Loucy (cell line): ENCODE measurements around the gene TMPRSS15.

ENCODE experiments used
- H2AFZ ChIP-seq: fragments of 200-600 bp; sonication (generic); 2 replicates; pipeline ENCODE4 v1.6.0; 2016; ENCODE audit warnings: antibody characterized with exemption, mild to moderate bottlenecking, low read length, moderate library complexity
- H3F3A ChIP-seq: fragments of 200-600 bp; 2 replicates; pipeline ENCODE4 v1.6.0; 2016; ENCODE audit warnings: antibody characterized with exemption, low read depth, mild to moderate bottlenecking
- H3K27me3 ChIP-seq: fragments of 200-600 bp; sonication (generic); 2 replicates; pipeline ENCODE4 v1.6.1; 2014; ENCODE audit warnings: low read length, mild to moderate bottlenecking; ENCODE audit not compliant: insufficient read depth, poor library complexity, severe bottlenecking
- H3K36me3 ChIP-seq: fragments of 200-600 bp; sonication (generic); 2 replicates; pipeline ENCODE4 v1.6.1; 2016; ENCODE audit warnings: low read length; ENCODE audit not compliant: insufficient read depth
- H3K4me1 ChIP-seq: fragments of 200-600 bp; sonication (generic); 2 replicates; pipeline ENCODE4 v1.5.1; 2014; ENCODE audit warnings: low read length, mild to moderate bottlenecking; ENCODE audit not compliant: insufficient read depth, poor library complexity, severe bottlenecking
- H3K4me2 ChIP-seq: fragments of 200-600 bp; sonication (generic); 2 replicates; pipeline ENCODE4 v1.6.0; 2014; ENCODE audit warnings: antibody characterized with exemption, low read length, low read depth, mild to moderate bottlenecking; ENCODE audit not compliant: poor library complexity, severe bottlenecking
- H3K4me3 ChIP-seq: fragments of 200-600 bp; sonication (generic); 2 replicates; pipeline ENCODE4 v1.5.1; 2014; ENCODE audit warnings: low read length, mild to moderate bottlenecking, mixed read lengths; ENCODE audit not compliant: poor library complexity, severe bottlenecking
- H3K79me2 ChIP-seq: fragments of 200-600 bp; sonication (generic); 2 replicates; pipeline ENCODE4 v1.6.1; 2014; ENCODE audit warnings: low read length; ENCODE audit not compliant: insufficient read depth
- H3K9ac ChIP-seq: fragments of 200-600 bp; sonication (generic); 2 replicates; pipeline ENCODE4 v1.6.0; 2014; ENCODE audit warnings: mild to moderate bottlenecking, low read depth, low read length, moderate library complexity; ENCODE audit not compliant: poor library complexity, severe bottlenecking
- H3K9me2 ChIP-seq: fragments of 200-600 bp; sonication (generic); replicated peaks from 2 replicates; pipeline ENCODE4 v1.6.1; 2016; ENCODE audit warnings: low read depth, low read length, mixed read lengths
- H3K9me3 ChIP-seq: fragments of 200-600 bp; sonication (generic); 2 replicates; pipeline ENCODE4 v1.6.1; 2014; ENCODE audit warnings: mild to moderate bottlenecking, antibody characterized with exemption, low read length, low read depth; ENCODE audit not compliant: insufficient read depth
- H4K20me1 ChIP-seq: fragments of 200-600 bp; sonication (generic); 2 replicates; pipeline ENCODE4 v1.6.0; 2014; ENCODE audit warnings: antibody characterized with exemption, low read length, mild to moderate bottlenecking; ENCODE audit not compliant: insufficient read depth, poor library complexity, severe bottlenecking
- CTCF ChIP-seq: fragments of 200-600 bp; sonication (generic); conservative IDR thresholded peaks from 2 replicates; pipeline ENCODE4 v1.5.1; 2014; ENCODE audit warnings: mild to moderate bottlenecking, antibody characterized with exemption, low read length
- EZH2phosphoT487 ChIP-seq: fragments of 200-600 bp; IDR thresholded peaks from 2 replicates; pipeline ENCODE4 v1.6.1; 2018; ENCODE audit warnings: antibody characterized with exemption, mild to moderate bottlenecking, moderate library complexity, borderline replicate concordance

Gene TMPRSS15

GRCh38 chr21:18248171-18248570 lies 155.4 kb downstream of the TMPRSS15 start:
- Histone ChIP-seq H3K9ac (no peak overlapping the region), H3K27me3 (no peaks in the 10 kb centered on the region), H3K79me2 (no peaks in the 10 kb centered on the region), H3K4me3 (no peak overlapping the region), H4K20me1 (no peaks in the 10 kb centered on the region), H3K9me3 (no peaks in the 10 kb centered on the region), H3K9me2 (no peaks in the 10 kb centered on the region), H3F3A (no peaks in the 10 kb centered on the region), H3K4me1 (no peaks in the 10 kb centered on the region), H2AFZ (no peak overlapping the region), H3K4me2 (no peak overlapping the region), H3K36me3 (no peaks in the 10 kb centered on the region)
- TF ChIP-seq CTCF (no peak), EZH2phosphoT487 (no peak)

- Histone ChIP-seq H3K36me3 (no peaks in the 10 kb centered on the region), H3K9ac (no peak overlapping the region), H3F3A (no peaks in the 10 kb centered on the region), H3K27me3 (no peaks in the 10 kb centered on the region), H4K20me1 (no peaks in the 10 kb centered on the region), H3K4me1 (no peaks in the 10 kb centered on the region), H3K9me2 (no peaks in the 10 kb centered on the region), H3K4me3 (no peak overlapping the region), H3K79me2 (no peaks in the 10 kb centered on the region), H2AFZ (no peak overlapping the region), H3K9me3 (no peaks in the 10 kb centered on the region), H3K4me2 (no peak overlapping the region)
- TF ChIP-seq EZH2phosphoT487 = no peak
Observed at GRCh38 chr21:18245464-18245967, 158.1 kb downstream of the TMPRSS15 start.

- H3K9ac ChIP-seq = no peak within 1 kb of the TSS
- no peaks in the 10 kb centered on the region for H3K79me2 ChIP-seq
- no peaks in the 10 kb centered on the region for H3K4me1 ChIP-seq
- H3K27me3 ChIP-seq = no peaks in the 10 kb centered on the region
- no peaks in the 10 kb centered on the region for H3K36me3 ChIP-seq
- no peaks in the 10 kb centered on the region for H3K9me2 ChIP-seq
- TF ChIP-seq CTCF = no peak
- TF ChIP-seq EZH2phosphoT487 = no peak
- H3K4me2 ChIP-seq = no peak within 1 kb of the TSS
- no peak within 1 kb of the TSS for H3K4me3 ChIP-seq
- H3K9me3 ChIP-seq = no peaks in the 10 kb centered on the region
- no peak within 1 kb of the TSS for H2AFZ ChIP-seq
- no peaks in the 10 kb centered on the region for H3F3A ChIP-seq
- no peaks in the 10 kb centered on the region for H4K20me1 ChIP-seq
Observed at GRCh38 chr21:18244671-18245463, 158.7 kb downstream of the TMPRSS15 start, which contains the start of gene CHODL. Gene CHODL, plus strand, starts transcription at chr21:18244833. Its CDS starts 391 bp downstream, at chr21:18245224.
